KBM-7 (cell line): ENCODE results near the gene DNAAF1.
"Not testable (repeated sequence)": the region's sequence is repeated elsewhere in the genome, so short reads cannot be mapped to it uniquely, and the experiment has no call there.

Experiments
- DNase-seq: peaks from one replicate; pipeline ENCODE4 v3.0.0-alpha.2; 2015
- in situ Hi-C: fragments of 300-500 bp; cut with MboI; formaldehyde crosslinking; loops from 2 replicates; pipeline ENCODE4 v1.14.3; 2020; ENCODE audit warnings: low sequenced_read_pairs, low pct_unique_long_range_greater_than_20kb, mixed read lengths

The DNAAF1 gene

DNA sequence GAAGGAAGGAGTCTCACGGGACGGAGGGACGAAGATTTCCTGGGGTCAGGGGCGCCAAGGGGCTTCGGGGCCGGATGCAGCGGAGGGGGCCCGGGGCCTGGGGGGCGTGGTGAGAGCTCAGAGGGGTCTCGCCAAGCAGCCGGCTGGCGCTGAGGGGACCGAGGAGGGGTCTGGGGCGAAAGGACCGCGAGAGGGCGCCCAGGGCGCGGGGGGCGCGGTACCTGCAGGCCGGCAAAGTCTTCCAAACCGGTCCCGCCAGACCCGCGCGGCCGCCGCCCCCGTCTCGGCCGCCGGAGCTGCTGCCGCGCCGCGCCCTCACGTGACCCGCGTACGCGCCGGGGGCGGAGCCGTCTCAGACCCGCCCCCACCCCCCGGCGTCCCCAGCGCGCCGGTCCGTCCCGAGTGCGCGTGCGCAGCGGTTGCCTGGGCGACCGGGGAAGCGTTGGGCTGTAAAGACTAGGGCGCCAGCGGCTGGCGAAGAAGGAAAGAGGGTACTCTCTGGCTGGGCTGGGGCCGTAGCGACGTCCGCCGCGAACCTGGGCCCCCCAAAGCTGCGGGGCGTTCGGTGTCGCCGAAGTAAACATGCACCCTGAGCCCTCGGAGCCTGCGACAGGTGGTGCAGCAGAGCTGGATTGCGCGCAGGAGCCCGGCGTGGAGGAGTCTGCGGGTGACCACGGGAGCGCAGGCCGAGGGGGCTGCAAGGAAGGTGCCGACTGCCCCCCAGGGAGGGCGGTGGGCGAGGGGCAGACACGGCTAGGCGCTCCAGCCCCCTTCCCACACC lies at the start of gene DNAAF1, which contains the start of gene HSDL1:
DNAAF1 (plus strand) TSS at position 450 of the 781 bp plus-strand sequence; CDS start at position 583, 133 bp downstream.
HSDL1 (minus strand) TSS at position 319 of the 781 bp plus-strand sequence. CDS start 13,856 bp downstream, outside the sequence.
- peak; percentile 86 for DNase-seq
- in situ Hi-C loops, result no loop called here

DNA sequence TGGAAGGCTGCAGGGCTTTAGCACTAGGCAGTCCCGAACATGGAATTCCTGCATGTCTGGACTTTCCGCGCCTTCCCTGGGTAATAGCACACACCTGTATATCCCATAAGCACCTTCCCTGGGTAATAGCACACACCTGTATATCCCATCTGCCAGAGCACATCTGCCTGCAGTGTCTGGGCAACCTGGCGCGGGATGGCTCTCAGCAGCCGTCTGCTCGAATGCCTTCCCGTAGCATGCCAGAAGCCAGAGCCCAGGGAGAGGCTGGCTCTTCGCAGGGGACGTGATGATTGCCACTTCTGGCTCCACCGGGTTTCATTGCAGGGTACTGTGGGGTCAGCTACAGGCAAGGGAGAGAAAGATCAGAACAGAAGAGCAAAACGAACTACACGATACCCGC lies 49.6 kb upstream of the DNAAF1 start:
- DNase-seq, result no peak
- in situ Hi-C loops, result no loop called here

DNA sequence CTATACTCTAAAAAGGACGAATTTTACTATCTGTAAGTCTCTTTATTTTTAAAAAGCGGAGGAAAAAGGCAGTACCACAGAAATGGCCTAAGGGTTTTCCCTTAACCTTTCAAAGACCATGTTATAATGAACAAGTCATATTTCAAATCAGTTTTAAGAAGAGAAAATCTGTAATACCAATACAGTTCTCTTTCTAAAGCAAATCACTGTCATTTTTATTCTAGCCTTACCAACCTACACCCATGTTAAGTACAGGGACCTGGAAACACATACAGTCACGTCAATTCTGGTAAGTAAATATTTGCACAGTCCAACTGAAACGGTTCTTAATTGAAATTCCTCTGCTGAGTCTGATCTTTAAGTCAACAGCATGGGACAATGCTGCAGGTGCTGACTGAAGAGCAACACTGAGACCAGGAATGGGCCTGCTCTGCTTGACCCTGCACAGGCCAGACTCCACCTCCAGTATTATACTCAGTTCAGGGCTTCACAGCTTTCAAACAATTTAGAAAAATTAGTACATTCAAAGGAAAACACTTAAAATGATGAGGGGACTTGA lies 48.6 kb upstream of the DNAAF1 start:
- no peak for DNase-seq
- in situ Hi-C loops, result no loop called here

DNA sequence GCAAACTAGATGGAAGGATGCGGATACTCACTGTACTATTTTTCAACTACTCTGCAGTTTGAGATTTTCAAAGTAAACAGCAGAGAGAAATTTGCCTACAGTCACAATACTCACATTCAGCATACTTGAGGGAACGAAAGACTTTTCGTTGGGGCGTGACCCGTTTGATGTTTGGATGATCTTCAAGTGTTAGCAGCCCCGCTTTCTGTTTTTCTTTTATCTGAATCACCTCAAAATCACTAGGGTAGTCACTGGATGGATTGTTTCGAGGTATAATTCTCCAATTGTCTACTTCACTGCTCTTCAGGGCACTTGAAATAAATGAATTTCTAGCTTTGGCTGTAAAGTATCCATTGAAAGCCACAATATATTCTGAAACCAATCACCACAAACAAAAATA lies 46.2 kb upstream of the DNAAF1 start:
- DNase-seq, result no peak
- in situ Hi-C loops, result no loop called here

DNA sequence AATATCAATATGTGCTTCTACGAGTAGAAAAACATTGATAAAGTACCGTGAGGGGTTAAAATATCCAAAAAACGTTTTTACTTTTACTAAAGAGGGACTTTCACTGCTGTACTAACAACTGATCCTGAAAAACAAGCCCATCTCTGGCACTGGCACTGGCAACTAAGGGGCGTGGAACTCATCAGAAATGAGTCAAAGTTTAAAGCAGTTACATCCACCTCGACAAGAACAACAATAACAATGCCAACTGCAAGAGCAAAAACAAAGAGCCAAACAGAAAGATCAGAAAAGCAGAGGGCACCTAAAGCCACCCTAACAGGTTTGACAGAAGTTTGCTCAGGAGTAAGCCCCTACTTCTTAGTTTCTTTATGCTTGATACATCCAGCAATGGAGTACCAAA lies 41.4 kb upstream of the DNAAF1 start:
- no peak for DNase-seq
- in situ Hi-C loops, result no loop called here

DNA sequence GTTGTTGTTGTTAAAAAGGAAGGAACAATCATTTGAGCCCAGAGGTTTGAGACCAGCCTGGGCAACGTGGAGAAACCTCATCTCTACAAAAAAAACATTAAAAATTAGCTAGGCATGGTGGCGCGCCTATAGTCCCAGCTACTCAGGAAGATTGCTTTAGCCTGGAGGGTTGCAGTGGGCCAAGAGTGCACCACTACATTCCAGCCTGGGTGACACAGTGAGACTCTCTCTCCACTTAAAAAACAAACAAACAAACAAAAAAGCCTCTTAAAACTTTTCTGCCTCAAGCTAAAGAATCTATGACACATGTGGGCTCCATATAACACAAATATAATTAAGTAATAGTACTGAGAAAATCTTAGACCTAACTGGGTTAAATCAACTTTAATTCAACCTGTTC lies 40.9 kb upstream of the DNAAF1 start:
- DNase-seq, result no peak
- in situ Hi-C loops, result no loop called here

DNA sequence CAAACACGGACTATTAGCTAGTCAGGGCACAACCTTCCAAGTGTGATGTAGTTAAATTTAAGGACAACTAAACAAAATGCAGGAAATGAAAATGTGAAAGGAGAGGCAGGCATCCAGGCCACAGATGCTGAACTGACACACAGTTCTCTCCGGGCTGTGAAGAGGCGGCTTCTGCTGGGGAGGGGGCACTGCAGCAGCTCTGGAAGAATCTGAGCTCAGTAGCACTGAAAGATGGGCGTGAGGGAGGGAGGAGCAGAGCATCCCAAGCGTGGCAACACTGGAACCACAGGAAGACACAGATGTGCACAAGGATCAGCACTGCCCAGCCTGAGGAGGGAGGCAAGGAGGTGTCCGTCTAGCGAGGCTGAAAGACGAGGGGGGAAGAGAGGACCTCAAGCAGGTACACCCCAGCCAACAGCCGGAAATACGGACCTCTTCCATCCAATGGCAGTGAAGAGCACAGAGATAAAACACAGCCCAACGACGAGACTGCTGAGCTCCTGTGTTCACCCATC lies 39.8 kb upstream of the DNAAF1 start:
- DNase-seq, result no peak
- in situ Hi-C loops, result no loop called here

DNA sequence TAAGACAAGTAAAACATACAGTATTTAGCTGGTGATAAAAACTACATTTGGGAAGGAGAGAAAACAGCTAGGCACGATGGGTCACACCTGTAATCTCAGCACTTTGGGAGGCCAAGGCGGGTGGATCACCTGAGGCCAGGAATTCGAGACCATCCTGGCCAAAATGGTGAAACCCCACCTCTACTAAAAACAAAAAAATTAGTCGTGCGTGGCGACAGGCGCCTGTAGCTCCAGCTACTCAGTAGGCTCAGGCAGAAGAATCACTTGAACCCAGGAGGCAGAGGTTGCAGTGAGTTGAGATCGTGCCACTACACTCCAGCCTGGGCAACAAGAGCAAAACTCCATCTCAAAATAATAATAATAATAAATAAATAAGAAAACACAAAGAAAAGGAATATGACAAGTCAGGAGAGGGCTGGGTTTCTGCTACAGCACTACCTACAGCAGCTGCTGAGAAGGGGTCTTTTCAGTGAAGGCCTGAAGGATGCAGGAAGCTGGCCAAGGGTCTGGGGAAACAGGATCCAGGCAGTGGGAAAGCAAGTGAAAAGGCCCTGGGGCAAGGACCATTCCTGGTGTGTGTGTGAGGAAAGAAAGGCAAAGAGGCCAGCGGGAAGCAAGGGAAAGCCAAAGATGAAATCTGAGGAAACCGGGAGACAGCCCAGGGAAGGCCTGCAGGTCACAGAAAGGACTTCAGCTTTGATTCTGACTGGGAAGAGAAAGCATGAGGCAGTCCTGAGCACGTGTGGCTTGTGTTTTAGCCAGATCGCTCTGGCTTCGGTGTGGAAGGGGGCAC lies 39.0 kb upstream of the DNAAF1 start:
- in situ Hi-C loops, result no loop called here
- no peak for DNase-seq

DNA sequence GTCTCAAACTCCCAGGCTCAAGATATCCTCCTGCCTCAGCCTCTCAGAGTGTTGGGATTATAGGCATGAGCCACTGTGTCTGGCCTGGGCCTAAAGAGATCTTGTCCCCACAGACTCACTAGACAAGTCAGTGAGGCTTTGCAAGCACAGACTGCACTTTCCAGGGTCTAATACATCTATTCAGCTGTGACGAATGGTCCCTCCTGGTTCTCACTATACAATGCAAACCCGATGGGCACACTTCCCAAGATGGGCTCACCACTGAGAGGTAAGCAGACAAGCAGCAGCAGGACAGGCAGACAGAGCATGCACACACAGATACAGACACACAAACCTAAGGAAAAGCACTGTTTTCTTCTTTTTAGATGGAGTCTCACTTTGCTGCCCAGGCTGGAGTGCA lies 37.2 kb upstream of the DNAAF1 start:
- in situ Hi-C loops, result no loop called here
- no peak for DNase-seq

DNA sequence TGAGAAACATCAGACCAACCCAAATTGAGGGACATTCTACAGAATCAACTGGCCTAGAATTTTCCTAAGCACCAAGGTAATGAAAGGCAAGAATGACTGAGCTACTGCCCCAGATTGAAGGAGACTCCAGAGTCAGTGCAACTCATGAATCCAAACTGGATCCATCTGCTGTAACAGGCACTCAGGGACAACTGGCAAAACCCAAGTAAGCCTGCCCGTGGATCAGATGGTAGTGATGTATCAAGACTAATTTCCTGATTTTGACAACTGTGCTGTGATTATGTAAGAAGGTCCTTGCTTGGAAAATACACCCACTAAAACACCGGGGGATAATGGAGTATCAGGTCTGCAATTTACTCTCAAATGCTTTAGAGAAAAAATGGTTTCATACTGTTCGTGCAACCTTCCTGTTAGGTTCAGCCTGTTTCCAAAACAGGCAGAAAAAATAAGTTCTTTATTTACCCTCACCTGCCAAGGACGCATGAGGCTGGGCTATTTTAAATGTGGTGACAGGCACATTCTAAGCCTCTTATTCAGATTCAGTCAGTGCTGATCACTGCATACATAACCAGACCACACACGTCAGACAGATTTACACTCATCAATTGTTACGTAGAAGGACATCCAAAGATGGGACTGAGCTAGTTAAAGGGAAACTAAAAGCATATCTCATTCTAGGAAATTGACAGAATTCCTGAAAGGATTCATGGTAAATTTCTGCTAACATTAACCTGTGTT lies 35.3 kb upstream of the DNAAF1 start:
- no peak for DNase-seq
- in situ Hi-C loops, result no loop called here

DNA sequence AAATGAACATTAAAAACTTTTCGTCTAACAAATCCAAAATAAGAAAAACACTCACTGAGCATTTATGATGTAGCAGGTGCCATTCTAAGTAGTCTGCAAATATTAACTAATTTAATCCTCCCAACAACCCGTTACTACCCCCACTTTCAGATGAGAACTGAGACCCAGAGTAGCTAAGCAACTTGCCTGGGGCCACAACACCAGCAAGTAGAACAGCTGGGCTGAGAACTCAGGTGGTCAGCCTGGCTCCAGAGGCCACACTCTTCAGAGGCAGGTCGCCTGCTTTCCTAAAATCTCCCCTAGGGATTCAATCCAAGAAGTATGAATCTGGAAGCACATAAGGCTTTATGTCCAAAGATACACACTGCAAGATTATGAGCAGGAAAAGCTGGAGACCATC lies 34.6 kb upstream of the DNAAF1 start:
- in situ Hi-C loops, result no loop called here

DNA sequence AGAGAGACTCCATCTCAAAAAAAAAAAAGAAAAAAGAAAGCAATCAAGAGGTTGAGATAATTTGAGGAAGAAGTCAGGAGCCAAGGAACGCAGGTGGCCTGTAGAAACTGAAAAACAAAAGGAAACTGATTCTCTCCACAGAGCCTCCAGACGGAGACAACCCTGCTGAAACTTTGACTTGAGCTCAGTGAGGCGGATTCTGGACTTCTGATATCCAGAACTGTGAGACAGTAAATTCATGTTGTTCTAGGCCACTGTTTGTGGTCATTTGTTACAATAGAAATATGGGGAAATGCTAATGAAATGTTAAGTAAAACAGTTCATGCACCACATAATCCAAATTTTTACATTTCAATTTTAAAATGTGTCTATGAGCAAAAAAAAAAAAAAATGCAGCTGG lies 33.6 kb upstream of the DNAAF1 start:
- DNase-seq, result no peak
- in situ Hi-C loops, result no loop called here

More for the DNA sequence above, 34.6 kb upstream of the DNAAF1 start:
- no peak for DNase-seq

DNA sequence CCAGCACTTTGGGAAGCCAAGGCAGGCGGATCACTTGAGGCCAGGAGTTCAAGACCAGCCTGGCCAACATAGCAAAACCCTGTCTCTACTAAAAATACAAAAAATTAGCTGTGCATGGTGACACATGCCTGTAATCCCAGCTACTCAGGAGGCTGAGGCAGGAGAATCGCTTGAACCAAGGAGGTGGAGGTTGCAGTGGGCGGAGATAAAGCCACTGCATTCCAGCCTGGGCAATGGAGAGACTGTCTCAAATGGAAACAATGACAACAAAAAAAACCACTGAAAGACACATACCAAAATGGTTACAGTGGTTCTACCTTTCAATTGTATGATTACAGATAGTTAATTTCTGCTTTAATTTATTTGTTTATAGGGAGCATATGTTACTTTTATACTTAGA lies 33.2 kb upstream of the DNAAF1 start:
- in situ Hi-C loops, DNase-seq: not testable (repeated sequence)

DNA sequence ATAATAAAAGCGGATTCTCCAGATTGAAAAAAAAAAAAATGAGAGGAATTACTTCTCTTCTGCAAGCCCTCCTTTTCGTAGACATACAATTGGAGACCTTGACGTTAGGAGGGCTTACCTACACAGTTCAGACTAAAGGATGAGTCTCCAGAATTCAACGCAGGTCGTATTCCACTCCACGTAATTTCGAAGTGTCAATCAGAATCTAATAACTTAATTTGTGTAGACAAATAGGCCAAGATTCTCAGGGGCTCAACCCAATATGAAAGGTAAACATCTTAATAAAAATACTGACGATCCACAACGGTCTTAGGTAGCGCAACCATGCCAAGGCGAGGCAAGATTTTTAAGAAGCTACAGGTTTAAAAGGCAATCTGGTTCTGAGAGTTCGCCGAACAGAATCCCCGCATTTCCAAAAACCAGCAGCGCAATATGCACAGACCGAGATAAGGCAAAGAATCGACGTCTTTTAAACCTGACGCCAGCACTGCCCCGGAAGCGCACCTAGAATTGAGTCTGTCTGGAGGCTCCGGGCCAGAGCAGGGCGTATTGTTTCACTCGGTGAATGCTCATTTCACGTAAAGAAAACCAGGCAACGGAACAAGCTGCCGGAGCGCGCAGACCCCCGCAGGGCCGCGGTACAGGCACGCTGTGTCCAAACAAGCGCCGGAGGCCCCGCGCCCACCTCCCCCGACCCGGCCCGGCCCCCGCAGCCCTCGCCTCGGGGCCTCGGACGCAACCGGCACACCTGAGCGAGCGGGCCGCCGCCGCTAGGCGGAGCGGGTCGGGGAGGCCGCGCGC lies 29.0 kb upstream of the DNAAF1 start:
- in situ Hi-C loops, result no loop called here

DNA sequence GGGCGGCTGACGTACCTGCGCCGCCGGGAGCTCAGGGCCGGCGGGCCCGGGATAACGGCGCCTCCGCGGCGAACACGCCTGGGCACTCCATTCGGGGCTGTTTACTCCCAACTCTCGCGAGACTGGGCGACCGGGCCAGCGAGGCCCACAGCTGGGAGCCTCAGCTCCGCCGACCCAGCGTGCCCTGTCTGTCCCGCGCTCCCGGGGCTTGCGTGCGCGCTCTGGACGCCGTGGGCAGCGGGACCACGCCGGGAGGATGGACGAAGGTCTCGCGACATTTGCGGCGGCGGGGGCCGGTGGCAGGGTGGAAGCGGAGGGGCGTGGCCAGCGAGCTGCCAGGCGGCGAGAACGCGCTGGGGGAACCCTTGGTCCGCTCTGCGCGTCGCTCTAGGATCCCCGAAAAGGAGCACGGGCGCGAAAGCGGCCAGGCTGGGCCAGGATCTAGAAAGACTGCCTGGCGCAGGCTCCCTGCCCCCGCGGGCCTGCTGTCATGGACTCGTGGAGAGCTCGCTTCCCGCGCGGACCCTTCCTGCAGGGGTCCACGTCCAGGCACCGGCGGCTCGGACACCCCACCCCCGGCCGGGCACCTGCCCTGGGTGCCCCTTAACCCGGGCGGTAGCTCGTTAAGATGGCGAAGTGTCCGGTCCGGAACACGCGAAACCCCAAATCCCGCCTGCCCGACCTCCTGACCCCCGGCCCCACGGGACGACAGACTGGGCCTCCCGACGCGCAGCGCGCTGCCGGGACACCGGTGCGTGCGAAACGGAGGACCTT lies 28.2 kb upstream of the DNAAF1 start, which contains the start of gene MBTPS1:
MBTPS1 (minus strand) TSS at position 223 of the 774 bp plus-strand sequence. CDS start 15,159 bp downstream, outside the sequence.
- in situ Hi-C loops, result no loop called here
- DNase-seq, result peak; percentile 96

More for the DNA sequence above, 29.0 kb upstream of the DNAAF1 start:
- peak; percentile 49 for DNase-seq

DNA sequence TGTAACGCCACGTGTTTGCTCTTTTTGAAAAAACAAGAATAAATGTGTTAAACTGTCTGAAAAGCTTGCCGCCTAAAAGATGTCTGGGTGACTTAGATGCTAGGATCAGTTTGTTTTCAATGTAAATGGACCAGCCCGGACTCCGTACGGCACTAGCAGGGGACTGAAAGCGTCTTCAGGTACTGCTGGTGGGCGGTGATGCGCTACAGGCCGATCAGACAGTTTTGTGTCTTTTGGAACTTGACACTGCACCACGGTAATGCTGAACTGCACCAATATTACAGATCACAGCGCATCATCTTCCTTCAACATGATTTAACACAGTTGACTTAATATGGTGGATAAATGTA lies 27.6 kb upstream of the DNAAF1 start:
- DNase-seq, result no peak
- in situ Hi-C loops, result no loop called here

DNA sequence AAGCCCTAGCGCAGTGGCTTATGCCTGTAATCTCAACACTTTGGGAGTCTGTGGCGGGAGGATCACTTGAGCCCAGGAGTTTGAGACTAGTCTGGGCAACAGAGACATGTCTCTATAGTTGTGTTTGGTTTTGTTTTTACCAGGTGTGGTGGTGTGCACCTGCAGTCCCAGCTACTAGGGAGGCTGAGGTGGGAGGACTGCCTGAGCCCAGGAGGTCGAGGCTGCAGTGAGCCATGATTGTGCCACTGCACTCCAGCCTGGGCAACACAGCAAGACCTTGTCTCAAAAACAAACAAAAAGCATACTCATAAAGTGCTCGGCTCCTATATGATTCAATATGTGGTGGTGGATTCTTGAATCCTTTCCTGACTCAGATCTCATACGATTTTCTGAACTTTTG lies 26.8 kb upstream of the DNAAF1 start:
- in situ Hi-C loops, DNase-seq: not testable (repeated sequence)

DNA sequence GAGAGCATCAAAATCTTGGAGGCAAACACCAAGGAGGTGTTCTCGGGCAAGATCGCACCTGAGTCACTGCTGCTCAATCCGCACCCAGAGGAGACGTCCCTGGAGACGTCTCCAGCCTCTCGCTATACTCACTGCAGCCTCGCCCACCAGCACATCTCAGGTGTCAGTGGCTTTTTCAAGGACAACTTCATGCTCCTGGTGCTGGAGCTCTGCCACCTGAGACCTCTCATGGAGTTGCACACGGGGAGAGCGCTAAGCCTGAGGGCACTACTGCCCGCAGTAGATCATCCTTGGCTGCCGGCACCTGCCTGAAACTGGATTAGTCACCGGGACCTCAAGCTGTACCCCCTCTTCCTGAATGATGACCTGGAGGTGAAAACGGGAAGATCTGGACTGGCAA lies 25.7 kb upstream of the DNAAF1 start:
- no peak for DNase-seq
- in situ Hi-C loops, result no loop called here
